WERI-Rb-1 (cell line): Measurements from ENCODE around the gene LIMS2.

Experiments
- DNase-seq: peaks from one replicate; pipeline ENCODE4 v3.0.0-alpha.2; 2020
- H3K27ac ChIP-seq: fragments of 250-450 bp; sonication (Bioruptor Pico); 2 replicates; pipeline ENCODE4 v1.5.1; 2020; ENCODE audit warnings: mild to moderate bottlenecking, moderate library complexity
- H3K27me3 ChIP-seq: fragments of 250-450 bp; sonication (Bioruptor Pico); 2 replicates; pipeline ENCODE4 v1.5.1; 2021; ENCODE audit warnings: mild to moderate bottlenecking, low read depth, moderate library complexity; ENCODE audit not compliant: insufficient read depth, severe bottlenecking
- H3K36me3 ChIP-seq: fragments of 250-450 bp; sonication (Bioruptor Pico); 2 replicates; pipeline ENCODE4 v1.5.1; 2020; ENCODE audit warnings: mild to moderate bottlenecking, moderate library complexity
- H3K4me3 ChIP-seq: 2 replicates; pipeline ENCODE4 v1.5.1; 2011; ENCODE audit warnings: low read depth, mild to moderate bottlenecking, control low read depth, low read length
- H3K9me3 ChIP-seq: fragments of 250-450 bp; sonication (Bioruptor Pico); 2 replicates; pipeline ENCODE4 v1.5.1; 2021; ENCODE audit warnings: mild to moderate bottlenecking, moderate library complexity; ENCODE audit not compliant: severe bottlenecking
- TF ChIP-seq, protein P1 (sequence below): IDR thresholded peaks from 2 replicates; pipeline ENCODE4 v1.5.1; 2011; ENCODE audit warnings: low read depth, mild to moderate bottlenecking, control low read depth, inconsistent platforms, low read length

Gene LIMS2

GRCh38 chr2:127626175-127626574 is 49.2 kb downstream of the LIMS2 start:
- no peak for DNase-seq
- TF ChIP-seq, protein P1, sequence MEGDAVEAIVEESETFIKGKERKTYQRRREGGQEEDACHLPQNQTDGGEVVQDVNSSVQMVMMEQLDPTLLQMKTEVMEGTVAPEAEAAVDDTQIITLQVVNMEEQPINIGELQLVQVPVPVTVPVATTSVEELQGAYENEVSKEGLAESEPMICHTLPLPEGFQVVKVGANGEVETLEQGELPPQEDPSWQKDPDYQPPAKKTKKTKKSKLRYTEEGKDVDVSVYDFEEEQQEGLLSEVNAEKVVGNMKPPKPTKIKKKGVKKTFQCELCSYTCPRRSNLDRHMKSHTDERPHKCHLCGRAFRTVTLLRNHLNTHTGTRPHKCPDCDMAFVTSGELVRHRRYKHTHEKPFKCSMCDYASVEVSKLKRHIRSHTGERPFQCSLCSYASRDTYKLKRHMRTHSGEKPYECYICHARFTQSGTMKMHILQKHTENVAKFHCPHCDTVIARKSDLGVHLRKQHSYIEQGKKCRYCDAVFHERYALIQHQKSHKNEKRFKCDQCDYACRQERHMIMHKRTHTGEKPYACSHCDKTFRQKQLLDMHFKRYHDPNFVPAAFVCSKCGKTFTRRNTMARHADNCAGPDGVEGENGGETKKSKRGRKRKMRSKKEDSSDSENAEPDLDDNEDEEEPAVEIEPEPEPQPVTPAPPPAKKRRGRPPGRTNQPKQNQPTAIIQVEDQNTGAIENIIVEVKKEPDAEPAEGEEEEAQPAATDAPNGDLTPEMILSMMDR = no peak
- Histone ChIP-seq H3K9me3 (no peaks in the 10 kb centered on the region), H3K27ac (no peak overlapping the region), H3K4me3 (no peak overlapping the region), H3K36me3 (no peaks in the 10 kb centered on the region), H3K27me3 (no peaks in the 10 kb centered on the region)

- no peaks in the 10 kb centered on the region for H3K27me3 ChIP-seq
- no peak overlapping the region for H3K27ac ChIP-seq
- H3K9me3 ChIP-seq = no peaks in the 10 kb centered on the region
Measured at GRCh38 chr2:127625572-127625951, 49.8 kb downstream of the LIMS2 start.

DNA sequence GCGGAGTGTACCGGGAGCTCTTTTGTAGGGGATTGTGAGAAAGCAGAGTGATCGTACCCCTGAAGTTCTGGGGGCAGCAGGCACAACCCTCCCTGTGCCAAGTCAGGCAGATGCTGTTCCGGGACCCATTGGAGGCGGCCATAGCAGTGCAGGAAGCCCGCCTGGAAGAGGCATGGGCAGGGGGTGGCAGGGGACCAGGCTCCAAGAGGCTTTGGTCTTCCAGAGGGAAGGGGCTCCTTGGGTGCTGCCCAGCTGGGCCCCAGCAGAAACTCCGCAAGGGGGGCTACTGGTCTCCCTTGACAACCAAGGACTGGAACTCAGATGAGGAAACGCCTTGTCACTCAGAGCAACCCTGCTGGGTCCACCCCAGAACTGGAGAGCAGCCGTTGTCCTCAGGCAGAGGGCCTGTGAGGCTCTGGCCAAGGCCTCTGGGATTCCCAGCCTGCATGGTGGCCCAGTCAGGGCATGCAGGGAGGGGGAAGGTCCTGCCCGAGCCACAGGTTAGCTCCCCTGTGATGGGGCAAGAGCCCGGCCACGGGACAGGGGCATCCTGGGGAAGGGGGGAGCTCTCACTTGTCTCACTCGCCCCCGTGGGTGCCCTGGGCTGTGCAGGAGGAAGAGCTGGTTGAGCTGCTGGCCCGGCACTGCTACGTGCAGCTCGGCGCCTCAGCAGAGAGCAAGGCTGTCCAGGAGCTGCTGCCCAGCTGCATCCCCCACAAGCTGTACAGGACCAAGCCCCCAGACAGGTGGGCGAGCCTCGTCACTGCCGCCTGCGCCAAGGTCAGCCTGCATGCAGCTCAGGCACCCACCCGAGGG is 50.4 kb downstream of the LIMS2 start:
- no peak overlapping the region for H3K27ac ChIP-seq
- no peak for DNase-seq
- no peak overlapping the region for H3K4me3 ChIP-seq
- no peaks in the 10 kb centered on the region for H3K36me3 ChIP-seq
- H3K27me3 ChIP-seq = no peaks in the 10 kb centered on the region
- TF ChIP-seq, protein P1 = no peak
- no peaks in the 10 kb centered on the region for H3K9me3 ChIP-seq

More at GRCh38 chr2:127625572-127625951, 49.8 kb downstream of the LIMS2 start:
- DNase-seq = no peak
- Histone ChIP-seq H3K4me3 (no peak overlapping the region), H3K36me3 (no peaks in the 10 kb centered on the region)
- TF ChIP-seq, protein P1 = no peak

- no peak overlapping the region for H3K4me3 ChIP-seq
- H3K27me3 ChIP-seq = no peaks in the 10 kb centered on the region
- TF ChIP-seq, protein P1 = no peak
- H3K27ac ChIP-seq = no peak overlapping the region
- no peak for DNase-seq
- H3K36me3 ChIP-seq = no peaks in the 10 kb centered on the region
- no peaks in the 10 kb centered on the region for H3K9me3 ChIP-seq
Measured at GRCh38 chr2:127624320-127624755, 51.0 kb downstream of the LIMS2 start.

- no peak for DNase-seq
- H3K4me3 ChIP-seq = no peak overlapping the region
- TF ChIP-seq, protein P1 = no peak
- no peaks in the 10 kb centered on the region for H3K9me3 ChIP-seq
- no peaks in the 10 kb centered on the region for H3K36me3 ChIP-seq
- no peaks in the 10 kb centered on the region for H3K27me3 ChIP-seq
- H3K27ac ChIP-seq = no peak overlapping the region
Measured at GRCh38 chr2:127623388-127624319, 51.7 kb downstream of the LIMS2 start.
